Fibroblast of lung (primary cell): ENCODE data around the gene SOX13.

Source experiments
- CTCF ChIP-seq, 2 donors: IDR thresholded peaks in 1 of 2; conservative IDR thresholded peaks in 1 of 2; 1 replicate in 1 of 2; 2 replicates in 1 of 2; pipeline ENCODE4 v1.5.1; 2011 to 2012; ENCODE audit warnings: low read length in 2 of 2, control low read depth in 1 of 2, inconsistent platforms in 1 of 2, low read depth in 1 of 2, mild to moderate bottlenecking in 1 of 2
- EZH2 ChIP-seq: IDR thresholded peaks from 2 replicates; pipeline ENCODE4 v1.5.1; 2012; ENCODE audit warnings: low read length, control low read depth, mild to moderate bottlenecking; ENCODE audit errors: missing control alignments

- TF ChIP-seq CTCF (conservative IDR thresholded peaks at IDR 0.05 in 1 of 2, IDR thresholded peaks at IDR 0.05 in 1 of 2; ENCODE audit: low read depth in 1 of 2, low read length in 2 of 2) (no peak), EZH2 (no peak)
Measured at GRCh38 chr1:204108312-204109141, 35.6 kb downstream of the SOX13 start.
